Stomach smooth muscle (tissue), 2 donors: ENCODE measurements around the gene EPHB1.

Experiments
- H3K27ac ChIP-seq: one replicate; pipeline ENCODE4 v1.7.0; 2013; ENCODE audit warnings: mild to moderate bottlenecking, low read length, inconsistent platforms
- H3K27me3 ChIP-seq, 2 donors: one replicate each; pipeline ENCODE4 v1.7.0; 2013; ENCODE audit warnings: low read length in 2 of 2; ENCODE audit not compliant: insufficient read depth in 2 of 2, control insufficient read depth in 1 of 2
- H3K36me3 ChIP-seq, 2 donors: one replicate each; pipeline ENCODE4 v1.7.0; 2013; ENCODE audit warnings: low read length in 2 of 2; ENCODE audit not compliant: control insufficient read depth in 2 of 2, insufficient read depth in 2 of 2
- H3K4me1 ChIP-seq: one replicate; pipeline ENCODE4 v1.7.0; 2013; ENCODE audit warnings: low read length; ENCODE audit not compliant: control insufficient read depth, insufficient read depth
- H3K4me3 ChIP-seq, 2 donors: one replicate each; pipeline ENCODE4 v1.7.0; 2013; ENCODE audit warnings: low read length in 2 of 2
- H3K9ac ChIP-seq, 2 donors: one replicate each; pipeline ENCODE4 v1.7.0; 2013; ENCODE audit warnings: low read length in 2 of 2, mild to moderate bottlenecking in 1 of 2
- H3K9me3 ChIP-seq, 2 donors: one replicate each; pipeline ENCODE4 v1.7.0; 2013; ENCODE audit warnings: low read length in 2 of 2; ENCODE audit not compliant: control insufficient read depth in 2 of 2
- donor health status: healthy.
- donor health status: Pancreatic carcinoma.

Gene EPHB1

GRCh38 chr3:134923286-134923685, 128.2 kb downstream of the EPHB1 start:
- Histone ChIP-seq H3K9me3 (peaks cover 0 to 17% of the 10 kb centered on the region in 2 donors), H3K27me3 (no peaks in the 10 kb centered on the region), H3K9ac (no peak overlapping the region), H3K27ac (no peak overlapping the region), H3K4me1 (no peaks in the 10 kb centered on the region), H3K36me3 (no peaks in the 10 kb centered on the region), H3K4me3 (no peak overlapping the region)

GRCh38 chr3:134927599-134927998, 132.5 kb downstream of the EPHB1 start:
- peaks cover 0 to 17% of the 10 kb centered on the region in 2 donors for H3K9me3 ChIP-seq
- H3K27ac ChIP-seq = no peak overlapping the region
- no peaks in the 10 kb centered on the region for H3K27me3 ChIP-seq
- no peak overlapping the region for H3K4me3 ChIP-seq
- H3K9ac ChIP-seq = no peak overlapping the region
- H3K36me3 ChIP-seq = no peaks in the 10 kb centered on the region
- H3K4me1 ChIP-seq = peaks cover 8% of the 10 kb centered on the region

GRCh38 chr3:134928392-134928791, 133.3 kb downstream of the EPHB1 start:
- Histone ChIP-seq H3K27ac (no peak overlapping the region), H3K4me1 (peaks cover 8% of the 10 kb centered on the region), H3K27me3 (no peaks in the 10 kb centered on the region), H3K9me3 (peaks cover 0 to 17% of the 10 kb centered on the region in 2 donors), H3K36me3 (no peaks in the 10 kb centered on the region), H3K9ac (no peak overlapping the region), H3K4me3 (no peak overlapping the region)

GRCh38 chr3:134928819-134929218, 133.8 kb downstream of the EPHB1 start:
- Histone ChIP-seq H3K4me1 (peaks cover 8% of the 10 kb centered on the region), H3K9ac (no peak overlapping the region), H3K27me3 (no peaks in the 10 kb centered on the region), H3K4me3 (no peak overlapping the region), H3K27ac (no peak overlapping the region), H3K9me3 (peaks cover 0 to 12% of the 10 kb centered on the region in 2 donors), H3K36me3 (no peaks in the 10 kb centered on the region)

- Histone ChIP-seq H3K27ac (no peak overlapping the region), H3K27me3 (no peaks in the 10 kb centered on the region), H3K4me3 (no peak overlapping the region), H3K9me3 (peaks cover 0 to 6% of the 10 kb centered on the region in 2 donors), H3K9ac (no peak overlapping the region), H3K4me1 (peaks cover 8% of the 10 kb centered on the region), H3K36me3 (no peaks in the 10 kb centered on the region)
Measured at GRCh38 chr3:134929976-134930375, 134.9 kb downstream of the EPHB1 start.

- Histone ChIP-seq H3K4me3 (no peak overlapping the region), H3K27me3 (no peaks in the 10 kb centered on the region), H3K36me3 (no peaks in the 10 kb centered on the region), H3K9me3 (no peaks in the 10 kb centered on the region), H3K9ac (no peak overlapping the region), H3K27ac (peak overlapping the region; percentile 1), H3K4me1 (peaks cover 8% of the 10 kb centered on the region)
Measured at GRCh38 chr3:134931045-134931785, 136.2 kb downstream of the EPHB1 start.

- Histone ChIP-seq H3K27me3 (no peaks in the 10 kb centered on the region), H3K4me1 (peaks cover 8% of the 10 kb centered on the region), H3K36me3 (no peaks in the 10 kb centered on the region), H3K27ac (peak overlapping the region; percentile 11), H3K9me3 (no peaks in the 10 kb centered on the region), H3K9ac (peak overlapping the region in 1 of 2 donors; percentile 12), H3K4me3 (no peak overlapping the region)
Measured at GRCh38 chr3:134932035-134932434, 137.0 kb downstream of the EPHB1 start.

GRCh38 chr3:134933997-134934396, 138.9 kb downstream of the EPHB1 start:
- Histone ChIP-seq H3K36me3 (no peaks in the 10 kb centered on the region), H3K9ac (no peak overlapping the region), H3K9me3 (no peaks in the 10 kb centered on the region), H3K27me3 (no peaks in the 10 kb centered on the region), H3K4me3 (no peak overlapping the region), H3K27ac (no peak overlapping the region), H3K4me1 (peaks cover 8% of the 10 kb centered on the region)

- H3K4me3 ChIP-seq = no peak overlapping the region
Measured at GRCh38 chr3:134934933-134935332, 139.9 kb downstream of the EPHB1 start.

GRCh38 chr3:134937256-134938028, 142.4 kb downstream of the EPHB1 start:
- no peak overlapping the region for H3K27ac ChIP-seq
- no peak overlapping the region for H3K4me3 ChIP-seq
- H3K27me3 ChIP-seq = no peaks in the 10 kb centered on the region
- H3K9ac ChIP-seq = no peak overlapping the region
- H3K4me1 ChIP-seq = peaks cover under 1% of the 10 kb centered on the region
- no peaks in the 10 kb centered on the region for H3K36me3 ChIP-seq
- H3K9me3 ChIP-seq = no peaks in the 10 kb centered on the region

More at GRCh38 chr3:134934933-134935332, 139.9 kb downstream of the EPHB1 start:
- Histone ChIP-seq H3K36me3 (no peaks in the 10 kb centered on the region), H3K27ac (no peak overlapping the region), H3K4me1 (peaks cover 8% of the 10 kb centered on the region), H3K9ac (no peak overlapping the region), H3K27me3 (no peaks in the 10 kb centered on the region), H3K9me3 (no peaks in the 10 kb centered on the region)
